ENCODE measurements around the gene CDH4. TPM values are rescaled to one million over a fixed set of nuclear protein-coding genes. Genes with fewer than 3 reads are reported as not detected.
A peak's percentile ranks its signal among the peaks of the same experiment; 100 is the strongest.

The CDH4 gene
- polyA plus RNA-seq, 6 donors from 2014 or later = not detected

DNA sequence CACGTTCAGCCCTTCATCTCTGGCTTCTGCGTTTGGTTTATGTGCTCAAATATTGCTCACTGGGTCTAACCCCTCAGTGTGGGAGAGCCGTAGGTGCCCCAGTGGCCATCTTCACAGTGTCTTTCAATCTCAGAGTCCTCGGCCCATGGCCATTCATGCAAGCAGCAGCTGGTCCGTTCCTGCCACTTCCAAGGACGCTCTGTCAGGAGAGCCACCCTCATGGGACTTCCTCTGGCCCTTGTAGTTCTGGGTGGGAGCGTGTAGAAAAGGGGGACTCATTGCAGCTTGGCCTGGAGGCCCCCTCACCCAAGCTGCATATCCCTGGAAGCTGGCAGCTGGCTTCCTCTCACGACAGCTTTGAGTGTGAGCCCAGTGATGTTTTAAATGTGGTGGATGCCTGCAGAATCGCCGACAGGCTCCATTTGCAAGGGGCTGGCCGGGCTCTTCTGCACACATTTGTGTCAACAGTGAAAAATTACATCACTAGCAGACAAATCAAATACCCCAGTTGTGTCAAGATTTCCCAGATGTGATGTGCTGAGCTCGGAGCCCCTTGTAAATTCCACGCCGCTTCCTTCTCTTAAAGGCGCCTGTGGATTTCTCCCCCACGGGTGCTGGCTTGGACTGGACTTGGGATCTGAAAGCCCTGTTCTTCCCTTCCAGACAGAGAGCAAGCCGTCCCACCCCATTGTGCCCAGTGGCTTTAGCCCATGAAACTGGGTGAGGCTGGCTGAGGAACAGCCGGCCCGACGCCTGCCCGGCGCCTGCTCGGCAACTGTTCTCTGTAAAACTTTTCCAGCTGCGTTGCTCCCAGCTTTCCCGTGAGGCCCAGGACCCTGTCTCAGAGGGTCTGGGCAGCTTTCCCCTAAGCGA, 453.6 kb downstream of the CDH4 start:
- Mint-ChIP-seq H3K4me3 (no peak overlapping the region), H3K27me3 (no peaks in the 10 kb centered on the region), H3K9me3 (peaks cover 0 to 6% (median 3%) of the 10 kb centered on the region in 7 donors), H3K36me3 (no peaks in the 10 kb centered on the region), H3K27ac (no peak overlapping the region), H3K4me1 (no peaks in the 10 kb centered on the region)
- no peak for DNase-seq
- no peak for ATAC-seq (ENCODE audit: low read depth in 2 of 2)

GRCh38 chr20:61706259-61706961, 454.3 kb downstream of the CDH4 start:
- no peaks in the 10 kb centered on the region for H3K4me1 Mint-ChIP-seq
- H3K9me3 Mint-ChIP-seq = peaks cover 2 to 11% (median 6%) of the 10 kb centered on the region in 7 donors
- ATAC-seq (ENCODE audit: low read depth in 2 of 2) (no peak), DNase-seq (no peak)
- H3K27me3 Mint-ChIP-seq = no peaks in the 10 kb centered on the region
- no peaks in the 10 kb centered on the region for H3K36me3 Mint-ChIP-seq
- H3K27ac Mint-ChIP-seq = no peak overlapping the region
- no peak overlapping the region for H3K4me3 Mint-ChIP-seq

DNA sequence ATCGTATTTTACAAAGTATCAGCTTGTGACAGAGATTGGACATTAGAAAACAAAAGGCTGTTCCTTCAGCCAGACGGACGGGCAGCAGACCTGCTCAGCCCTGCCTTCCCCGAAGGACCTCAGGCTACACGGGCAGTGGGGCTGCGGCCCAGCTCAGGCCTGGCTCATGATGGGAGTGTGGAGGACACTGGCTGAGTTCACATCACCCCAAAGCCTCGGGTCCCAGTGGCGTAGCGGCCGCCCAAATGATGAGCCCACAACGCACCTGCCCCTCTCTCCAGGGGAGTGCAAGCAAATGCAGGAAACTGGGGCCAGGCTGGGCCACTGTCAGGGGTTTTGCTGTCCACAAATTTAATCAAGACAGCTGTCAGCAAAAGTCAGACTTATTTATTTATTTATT, 456.8 kb downstream of the CDH4 start:
- no peaks in the 10 kb centered on the region for H3K36me3 Mint-ChIP-seq
- H3K4me1 Mint-ChIP-seq = no peaks in the 10 kb centered on the region

GRCh38 chr20:61710108-61710507, 458.0 kb downstream of the CDH4 start:
- no peaks in the 10 kb centered on the region for H3K27me3 Mint-ChIP-seq
- no peak overlapping the region for H3K27ac Mint-ChIP-seq
- ATAC-seq (ENCODE audit: low read depth in 2 of 2) (no peak), DNase-seq (no peak)
- no peaks in the 10 kb centered on the region for H3K4me1 Mint-ChIP-seq
- peaks cover 5 to 13% (median 8%) of the 10 kb centered on the region in 7 donors for H3K9me3 Mint-ChIP-seq
- no peaks in the 10 kb centered on the region for H3K36me3 Mint-ChIP-seq
- H3K4me3 Mint-ChIP-seq = no peak overlapping the region

More for the DNA sequence above, 456.8 kb downstream of the CDH4 start:
- DNase-seq = no peak
- Mint-ChIP-seq H3K9me3 (peaks cover 5 to 13% (median 8%) of the 10 kb centered on the region in 7 donors), H3K27ac (no peak overlapping the region), H3K4me3 (no peak overlapping the region), H3K27me3 (no peaks in the 10 kb centered on the region)
- no peak for ATAC-seq (ENCODE audit: low read depth in 2 of 2)

GRCh38 chr20:61712688-61713087, 460.6 kb downstream of the CDH4 start:
- no peak overlapping the region for H3K27ac Mint-ChIP-seq
- DNase-seq = no peak
- H3K36me3 Mint-ChIP-seq = no peaks in the 10 kb centered on the region
- H3K4me3 Mint-ChIP-seq = no peak overlapping the region
- ATAC-seq (ENCODE audit: low read depth in 2 of 2) = no peak
- H3K4me1 Mint-ChIP-seq = no peaks in the 10 kb centered on the region
- H3K27me3 Mint-ChIP-seq = no peaks in the 10 kb centered on the region
- peaks cover 5 to 13% (median 5%) of the 10 kb centered on the region in 7 donors for H3K9me3 Mint-ChIP-seq

GRCh38 chr20:61718361-61719005, 466.4 kb downstream of the CDH4 start:
- peaks cover 0 to 18% (median 12%) of the 10 kb centered on the region in 3 donors for H3K4me1 Mint-ChIP-seq
- peak overlapping the region in 2 of 8 donors; percentile 29 to 59 for H3K4me3 Mint-ChIP-seq
- no peak overlapping the region for H3K27ac Mint-ChIP-seq
- peaks cover 0 to 4% (median 0%) of the 10 kb centered on the region in 7 donors for H3K9me3 Mint-ChIP-seq
- no peak for ATAC-seq (ENCODE audit: low read depth in 2 of 2)
- no peaks in the 10 kb centered on the region for H3K36me3 Mint-ChIP-seq
- peaks cover 0 to 8% (median 5%) of the 10 kb centered on the region in 3 donors for H3K27me3 Mint-ChIP-seq
- DNase-seq = no peak

- DNase-seq (no peak), ATAC-seq (ENCODE audit: low read depth in 2 of 2) (no peak)
- Mint-ChIP-seq H3K9me3 (peaks cover 0 to 4% (median 0%) of the 10 kb centered on the region in 7 donors), H3K36me3 (no peaks in the 10 kb centered on the region), H3K4me3 (peak overlapping the region; percentile 44 to 85 (median 72)), H3K27me3 (peaks cover 0 to 8% (median 5%) of the 10 kb centered on the region in 3 donors), H3K27ac (peak overlapping the region in 2 of 6 donors; percentile 15 to 20), H3K4me1 (peaks cover 0 to 18% (median 12%) of the 10 kb centered on the region in 3 donors)
Measured at GRCh38 chr20:61719691-61720347, 467.8 kb downstream of the CDH4 start.

- ATAC-seq (ENCODE audit: low read depth in 2 of 2) = no peak
- Mint-ChIP-seq H3K4me3 (peak overlapping the region in 3 of 8 donors; percentile 15 to 81 (median 41)), H3K27me3 (peaks cover 0 to 8% (median 5%) of the 10 kb centered on the region in 3 donors), H3K27ac (no peak overlapping the region), H3K4me1 (peaks cover 0 to 18% (median 12%) of the 10 kb centered on the region in 3 donors), H3K9me3 (peaks cover 0 to 4% (median 0%) of the 10 kb centered on the region in 7 donors), H3K36me3 (no peaks in the 10 kb centered on the region)
- DNase-seq = no peak
Measured at GRCh38 chr20:61720348-61720696, 468.3 kb downstream of the CDH4 start.

- no peaks in the 10 kb centered on the region for H3K36me3 Mint-ChIP-seq
- H3K4me1 Mint-ChIP-seq = peaks cover 0 to 18% (median 12%) of the 10 kb centered on the region in 3 donors
- H3K4me3 Mint-ChIP-seq = no peak overlapping the region
- H3K27ac Mint-ChIP-seq = no peak overlapping the region
- peaks cover 0 to 4% (median 0%) of the 10 kb centered on the region in 7 donors for H3K9me3 Mint-ChIP-seq
- DNase-seq (no peak), ATAC-seq (ENCODE audit: low read depth in 2 of 2) (no peak)
- peaks cover 0 to 8% (median 5%) of the 10 kb centered on the region in 3 donors for H3K27me3 Mint-ChIP-seq
Measured at GRCh38 chr20:61722146-61722678, 470.2 kb downstream of the CDH4 start.

DNA sequence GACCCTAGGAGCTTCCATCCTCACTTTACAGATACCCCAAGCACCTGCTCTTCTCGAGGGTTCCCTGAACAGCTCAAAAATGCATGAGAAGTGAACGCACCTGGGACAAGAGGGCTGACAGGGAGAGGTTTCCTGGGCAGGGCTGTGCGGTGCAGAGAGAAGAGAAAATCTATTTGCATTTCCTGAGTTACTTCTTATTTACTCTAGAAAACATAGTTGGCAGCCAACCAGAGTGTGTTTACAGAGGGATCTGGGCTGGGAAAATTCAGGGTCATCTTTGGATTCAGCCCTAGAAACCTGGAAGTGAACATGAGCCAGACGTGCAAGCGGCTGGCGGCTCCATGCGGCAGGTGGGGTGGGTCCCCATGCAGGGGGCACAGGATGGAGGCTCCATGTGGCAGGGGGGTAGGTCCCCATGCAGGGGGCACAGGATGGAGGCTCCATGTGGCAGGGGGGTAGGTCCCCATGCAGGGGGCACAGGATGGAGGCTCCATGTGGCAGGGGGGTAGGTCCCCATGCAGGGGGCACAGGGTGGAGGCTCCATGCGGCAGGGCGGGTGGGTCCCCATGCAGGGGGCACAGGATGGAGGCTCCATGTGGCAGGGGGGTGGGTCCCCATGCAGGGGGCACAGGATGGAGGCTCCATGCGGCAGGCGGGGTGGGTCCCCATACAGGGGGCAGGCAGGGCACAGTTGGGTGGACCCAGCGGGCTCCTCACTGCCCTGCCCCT, 471.6 kb downstream of the CDH4 start:
- peak overlapping the region in 1 of 8 donors; percentile 48 for H3K4me3 Mint-ChIP-seq
- H3K9me3 Mint-ChIP-seq = peaks cover 0 to 3% (median 0%) of the 10 kb centered on the region in 7 donors
- peaks cover 0 to 8% (median 5%) of the 10 kb centered on the region in 3 donors for H3K27me3 Mint-ChIP-seq
- no peak overlapping the region for H3K27ac Mint-ChIP-seq
- peaks cover 0 to 17% (median 12%) of the 10 kb centered on the region in 3 donors for H3K4me1 Mint-ChIP-seq
- DNase-seq (no peak), ATAC-seq (ENCODE audit: low read depth in 2 of 2) (no peak)
- H3K36me3 Mint-ChIP-seq = no peaks in the 10 kb centered on the region

- Mint-ChIP-seq H3K27me3 (peaks cover 0 to 7% (median 5%) of the 10 kb centered on the region in 3 donors), H3K9me3 (peaks cover 0 to 1% (median 0%) of the 10 kb centered on the region in 7 donors), H3K36me3 (no peaks in the 10 kb centered on the region), H3K27ac (no peak overlapping the region), H3K4me3 (no peak overlapping the region), H3K4me1 (peaks cover 0 to 10% (median 5%) of the 10 kb centered on the region in 3 donors)
- DNase-seq = no peak
- no peak for ATAC-seq (ENCODE audit: low read depth in 2 of 2)
Measured at GRCh38 chr20:61724376-61724775, 472.3 kb downstream of the CDH4 start.

- Mint-ChIP-seq H3K27me3 (peaks cover 0 to under 1% (median 0%) of the 10 kb centered on the region in 3 donors), H3K36me3 (no peaks in the 10 kb centered on the region), H3K9me3 (no peaks in the 10 kb centered on the region), H3K27ac (no peak overlapping the region), H3K4me3 (no peak overlapping the region), H3K4me1 (peaks cover 0 to 3% (median 0%) of the 10 kb centered on the region in 3 donors)
- no peak for ATAC-seq (ENCODE audit: low read depth in 2 of 2)
- DNase-seq = no peak
Measured at GRCh38 chr20:61725145-61725544, 473.1 kb downstream of the CDH4 start.
